HG02885 (cell line): ENCODE measurements around the gene PRXL2B.
"Not testable (repeated sequence)": the region's sequence is repeated elsewhere in the genome, so short reads cannot be mapped to it uniquely, and the experiment has no call there.

Source experiments
- ATAC-seq: cut with Tn5 transposase; IDR thresholded peaks from one replicate; pipeline ENCODE4 v1.9.1; 2021; ENCODE audit warnings: mild to moderate bottlenecking; ENCODE audit not compliant: unreplicated experiment, poor library complexity

The PRXL2B gene

GRCh38 chr1:2611031-2611501 lies 24.5 kb downstream of the PRXL2B start:
- ATAC-seq: no peak

GRCh38 chr1:2611621-2612437 lies 25.3 kb downstream of the PRXL2B start:
- no peak for ATAC-seq

GRCh38 chr1:2612591-2613365 lies 26.2 kb downstream of the PRXL2B start:
- ATAC-seq: no peak

- ATAC-seq: no peak
These were observed 27.6 kb downstream of the PRXL2B start for GRCh38 chr1:2614145-2614544.

GRCh38 chr1:2617971-2618470 lies 31.4 kb downstream of the PRXL2B start:
- ATAC-seq: no peak

- ATAC-seq: no peak
These were observed 37.2 kb downstream of the PRXL2B start for GRCh38 chr1:2623571-2624337.

- ATAC-seq: no peak
These were observed 38.2 kb downstream of the PRXL2B start for GRCh38 chr1:2624735-2625300.

GRCh38 chr1:2625311-2625710 lies 38.7 kb downstream of the PRXL2B start:
- no peak for ATAC-seq

- ATAC-seq: not testable (repeated sequence)
These were observed 39.2 kb downstream of the PRXL2B start for GRCh38 chr1:2625748-2626147.

GRCh38 chr1:2627746-2628145 lies 41.2 kb downstream of the PRXL2B start:
- ATAC-seq: no peak

- ATAC-seq: no peak
These were observed 41.8 kb downstream of the PRXL2B start for GRCh38 chr1:2628191-2628932.

- ATAC-seq: no peak
These were observed 42.5 kb downstream of the PRXL2B start for GRCh38 chr1:2628933-2629626.

- no peak for ATAC-seq
These were observed 43.3 kb downstream of the PRXL2B start for GRCh38 chr1:2629627-2630497.

GRCh38 chr1:2630498-2631135 lies 44.0 kb downstream of the PRXL2B start:
- no peak for ATAC-seq

- ATAC-seq: no peak
These were observed 44.8 kb downstream of the PRXL2B start for GRCh38 chr1:2631136-2632050.

GRCh38 chr1:2632051-2632430 lies 45.5 kb downstream of the PRXL2B start:
- no peak for ATAC-seq
